T-helper 2 cell treated with Interferon-gamma antibody and Interleukin-4, amounts not matched to agents 5 μg/mL and 100 μg/mL, for 36 hours (primary cell): ENCODE results near the gene RRAS2.

Source experiments
- DNase-seq: peaks from one replicate; pipeline ENCODE4 v3.0.0; 2021; ENCODE audit warnings: low spot score
- H3K27ac Mint-ChIP-seq: one replicate; pipeline ENCODE4 v1.8.0; 2021; ENCODE audit warnings: mild to moderate bottlenecking, mixed read lengths
- H3K27me3 Mint-ChIP-seq: one replicate; pipeline ENCODE4 v1.8.0; 2021; ENCODE audit warnings: low read depth, mixed read lengths
- H3K36me3 Mint-ChIP-seq: one replicate; pipeline ENCODE4 v1.8.0; 2021; ENCODE audit warnings: low read depth, mixed read lengths
- H3K4me1 Mint-ChIP-seq: one replicate; pipeline ENCODE4 v1.8.0; 2021; ENCODE audit warnings: low read depth, mixed read lengths
- H3K4me3 Mint-ChIP-seq: one replicate; pipeline ENCODE4 v1.8.0; 2022; ENCODE audit warnings: mild to moderate bottlenecking, moderate library complexity, mixed read lengths
- H3K9me3 Mint-ChIP-seq: one replicate; pipeline ENCODE4 v1.8.0; 2021; ENCODE audit warnings: mixed read lengths

Gene RRAS2

DNA sequence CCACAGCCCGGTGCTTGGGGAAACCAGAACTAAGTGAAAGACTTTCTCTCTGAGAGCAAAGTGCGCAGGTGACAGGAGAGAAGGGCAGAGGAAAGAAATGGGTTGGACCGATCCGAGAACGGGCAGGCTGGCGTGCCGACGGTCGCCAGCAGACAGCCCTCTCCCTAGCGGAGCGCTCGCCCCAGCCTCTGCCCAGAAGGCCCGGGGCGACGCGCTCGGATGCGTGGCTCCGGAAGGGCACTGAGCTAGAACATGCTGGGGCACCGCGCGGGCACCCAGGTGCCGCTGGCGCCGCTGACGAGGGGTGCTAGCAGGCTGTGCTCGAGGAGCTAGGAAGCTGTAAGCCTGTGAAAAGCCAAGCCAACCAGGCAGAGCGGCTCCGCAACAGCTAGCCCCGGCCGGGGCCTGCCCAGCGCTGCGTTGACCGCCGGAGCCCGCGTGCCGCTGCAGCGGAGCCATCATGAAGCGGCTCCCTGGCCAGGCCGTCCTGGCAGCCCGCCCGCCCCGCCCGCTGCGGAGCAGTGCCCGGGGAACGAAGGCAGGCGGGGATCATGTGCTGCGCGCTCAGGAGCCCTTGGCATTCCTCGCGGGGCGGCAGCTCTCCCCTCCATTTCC is 22.1 kb upstream of the RRAS2 start:
- no peak overlapping the region for H3K27ac Mint-ChIP-seq
- H3K36me3 Mint-ChIP-seq, result no peaks in the 10 kb centered on the region
- H3K4me3 Mint-ChIP-seq, result peak overlapping the region; percentile 71
- H3K4me1 Mint-ChIP-seq, result peaks cover 10% of the 10 kb centered on the region
- no peaks in the 10 kb centered on the region for H3K9me3 Mint-ChIP-seq
- peak; percentile 33 for DNase-seq
- peaks cover 33% of the 10 kb centered on the region for H3K27me3 Mint-ChIP-seq

DNA sequence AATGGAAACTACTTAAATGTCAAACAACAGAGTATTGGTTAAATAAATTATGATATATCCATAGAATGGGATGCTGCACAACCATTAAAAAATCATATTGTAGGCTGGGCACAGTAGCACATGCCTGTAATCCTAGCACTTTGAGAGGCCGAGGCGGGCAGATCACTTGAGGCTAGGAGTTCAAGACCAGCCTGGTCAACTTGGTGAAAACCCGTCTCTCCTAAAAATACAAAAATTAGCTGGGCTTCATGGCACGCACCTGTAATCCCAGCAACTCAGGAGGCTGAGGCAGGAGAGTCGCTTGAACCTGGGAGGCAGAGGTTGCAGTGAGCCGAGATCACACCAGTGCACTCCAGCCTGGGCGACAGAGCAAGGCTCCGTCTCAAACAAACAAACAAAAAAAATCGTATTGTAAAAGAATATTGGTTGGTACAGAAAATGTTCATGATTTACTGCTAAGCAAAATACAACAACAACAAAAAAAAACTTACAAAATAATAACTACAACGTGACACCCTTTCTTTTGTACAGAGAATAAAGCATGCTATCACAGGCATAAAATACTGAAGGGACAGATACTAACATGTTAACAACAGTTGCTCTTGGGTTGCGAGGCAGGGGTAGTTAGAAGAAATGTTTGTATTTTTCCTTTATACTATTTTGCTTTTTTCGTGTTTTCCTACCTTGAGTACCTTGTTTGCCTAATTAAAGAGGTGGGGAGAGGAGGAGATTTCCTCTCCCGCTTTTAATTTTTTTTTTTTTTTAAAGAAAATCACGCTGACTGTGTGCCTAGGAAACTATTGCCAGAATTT is 21.3 kb upstream of the RRAS2 start:
- peaks cover 30% of the 10 kb centered on the region for H3K27me3 Mint-ChIP-seq
- H3K27ac Mint-ChIP-seq, result no peak overlapping the region
- H3K36me3 Mint-ChIP-seq, result no peaks in the 10 kb centered on the region
- DNase-seq, result no peak
- peaks cover 15% of the 10 kb centered on the region for H3K4me1 Mint-ChIP-seq
- peak overlapping the region; percentile 71 for H3K4me3 Mint-ChIP-seq
- no peaks in the 10 kb centered on the region for H3K9me3 Mint-ChIP-seq

DNA sequence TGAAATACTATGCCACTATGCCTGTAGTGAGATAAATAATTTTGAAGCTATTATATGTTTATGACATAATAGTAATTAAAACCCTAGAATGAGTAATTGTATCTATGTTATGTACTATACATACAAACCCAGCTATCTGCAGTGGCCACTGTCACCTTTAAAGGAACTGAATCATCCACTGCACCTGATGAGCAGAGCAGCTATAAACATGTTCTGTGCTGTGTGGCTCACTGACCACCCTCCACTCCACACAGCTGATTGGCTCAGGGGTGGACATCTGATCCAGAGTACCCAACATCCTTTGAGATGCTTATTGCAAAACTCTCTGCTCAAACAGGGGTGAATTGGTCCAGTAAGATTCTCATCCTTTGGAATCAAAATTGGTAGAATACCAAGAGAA is 19.2 kb upstream of the RRAS2 start:
- H3K36me3 Mint-ChIP-seq, result no peaks in the 10 kb centered on the region
- H3K4me1 Mint-ChIP-seq, result peaks cover 25% of the 10 kb centered on the region
- peaks cover 26% of the 10 kb centered on the region for H3K27me3 Mint-ChIP-seq
- DNase-seq, result no peak
- H3K9me3 Mint-ChIP-seq, result no peaks in the 10 kb centered on the region
- H3K4me3 Mint-ChIP-seq, result no peak overlapping the region
- H3K27ac Mint-ChIP-seq, result no peak overlapping the region

DNA sequence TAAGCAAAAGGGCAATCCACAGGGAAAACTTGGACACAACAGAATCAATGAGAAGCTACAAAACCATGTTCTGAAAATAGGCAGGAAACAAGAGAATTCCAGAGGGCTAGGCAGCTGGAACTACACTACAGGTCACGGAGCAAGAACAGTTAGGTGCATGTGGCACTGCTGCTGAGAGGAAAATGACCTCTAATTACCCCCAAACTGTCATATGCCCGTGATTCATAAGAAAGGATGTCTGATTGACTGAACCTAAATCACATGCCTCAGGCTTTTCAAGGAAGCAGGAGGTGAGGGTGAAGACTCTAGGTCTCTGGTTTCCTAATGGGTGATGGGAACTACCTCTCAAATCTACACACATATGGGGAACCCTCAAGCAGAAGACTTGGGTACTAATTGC is 17.9 kb upstream of the RRAS2 start:
- Mint-ChIP-seq H3K27me3 (peaks cover 17% of the 10 kb centered on the region), H3K27ac (no peak overlapping the region), H3K4me1 (peaks cover 25% of the 10 kb centered on the region), H3K4me3 (no peak overlapping the region), H3K9me3 (no peaks in the 10 kb centered on the region), H3K36me3 (no peaks in the 10 kb centered on the region)
- DNase-seq, result no peak

DNA sequence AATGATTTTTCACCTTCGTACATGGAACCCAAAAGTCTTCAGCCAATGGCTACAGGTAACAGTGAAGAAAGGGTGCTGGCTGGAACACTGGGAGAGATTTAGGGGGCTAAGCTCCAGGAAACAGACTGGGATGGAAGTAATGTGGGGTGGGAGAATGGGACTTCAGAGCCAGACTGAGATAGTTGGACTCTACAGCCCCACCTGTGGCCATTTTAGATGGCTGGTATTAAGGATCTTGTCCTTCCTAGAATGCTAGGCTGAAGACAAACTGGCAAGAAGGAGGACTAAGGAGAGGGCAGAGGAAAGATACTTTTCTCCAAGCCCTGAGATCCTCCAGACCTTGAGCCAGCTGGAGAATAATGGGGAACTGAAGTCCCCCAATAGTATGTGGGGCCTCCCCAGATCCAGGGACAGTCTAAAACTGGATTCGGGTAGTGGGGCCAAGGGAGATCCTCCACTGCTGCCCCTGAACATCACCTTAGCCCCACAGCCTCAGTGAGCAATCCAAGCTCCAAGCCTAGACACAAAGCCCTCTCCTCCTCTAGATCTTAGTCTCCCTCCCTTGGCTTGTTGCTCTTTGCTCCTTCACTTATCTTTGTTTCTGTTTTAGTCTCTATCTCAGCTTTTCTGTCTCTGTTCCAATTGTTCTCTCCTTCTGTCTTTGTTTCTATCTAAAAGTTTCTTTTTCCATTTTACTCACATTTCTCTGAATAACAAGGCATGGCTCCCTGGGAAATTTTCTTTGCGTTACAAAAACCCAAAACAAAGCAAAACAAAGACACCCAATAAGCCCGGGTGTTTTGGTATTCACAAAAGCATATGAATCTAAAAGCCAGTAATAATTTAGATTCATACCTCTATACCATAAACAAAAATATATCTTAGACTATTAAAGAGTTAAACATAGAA is 16.2 kb upstream of the RRAS2 start:
- Mint-ChIP-seq H3K27ac (peak overlapping the region; percentile 58), H3K36me3 (no peaks in the 10 kb centered on the region), H3K4me1 (peaks cover 17% of the 10 kb centered on the region), H3K9me3 (no peaks in the 10 kb centered on the region), H3K27me3 (peaks cover 10% of the 10 kb centered on the region), H3K4me3 (peak overlapping the region; percentile 8)
- DNase-seq, result peak; percentile 43

DNA sequence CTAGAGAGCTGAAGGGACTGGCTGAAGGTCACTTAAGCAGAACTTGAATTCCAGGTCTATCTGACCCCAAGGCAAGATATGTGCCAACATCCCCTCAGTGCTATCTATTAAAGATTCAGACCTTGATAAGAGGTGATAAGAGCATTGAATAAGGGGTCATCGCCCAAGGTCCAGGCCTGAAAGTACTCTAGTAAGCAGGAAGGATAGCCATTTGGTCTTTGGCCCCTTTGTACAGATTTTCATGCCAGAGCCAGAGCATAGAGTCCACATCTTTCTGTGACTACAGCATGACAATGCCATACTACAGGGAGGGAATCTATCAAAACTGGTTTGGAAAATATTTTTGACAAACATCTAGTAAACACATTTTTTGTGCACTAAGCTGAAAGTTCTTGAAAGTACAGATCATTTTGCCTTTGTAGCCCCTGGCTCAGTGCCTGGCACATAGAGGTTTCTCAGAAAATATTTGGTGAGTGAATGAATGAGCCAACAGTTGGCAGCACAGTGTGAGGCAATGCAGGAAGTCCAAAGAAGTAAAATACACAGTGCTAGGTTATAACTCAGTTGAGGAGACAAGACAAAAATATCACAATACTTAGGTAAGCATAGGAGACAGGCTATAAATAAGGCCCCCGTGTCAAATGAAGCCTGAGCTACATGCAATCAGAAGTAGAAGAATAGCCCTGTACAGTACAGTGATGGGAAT is 15.1 kb upstream of the RRAS2 start:
- no peaks in the 10 kb centered on the region for H3K9me3 Mint-ChIP-seq
- no peaks in the 10 kb centered on the region for H3K36me3 Mint-ChIP-seq
- H3K27ac Mint-ChIP-seq, result no peak overlapping the region
- peaks cover 24% of the 10 kb centered on the region for H3K4me1 Mint-ChIP-seq
- no peak overlapping the region for H3K4me3 Mint-ChIP-seq
- H3K27me3 Mint-ChIP-seq, result peaks cover 3% of the 10 kb centered on the region
- no peak for DNase-seq

DNA sequence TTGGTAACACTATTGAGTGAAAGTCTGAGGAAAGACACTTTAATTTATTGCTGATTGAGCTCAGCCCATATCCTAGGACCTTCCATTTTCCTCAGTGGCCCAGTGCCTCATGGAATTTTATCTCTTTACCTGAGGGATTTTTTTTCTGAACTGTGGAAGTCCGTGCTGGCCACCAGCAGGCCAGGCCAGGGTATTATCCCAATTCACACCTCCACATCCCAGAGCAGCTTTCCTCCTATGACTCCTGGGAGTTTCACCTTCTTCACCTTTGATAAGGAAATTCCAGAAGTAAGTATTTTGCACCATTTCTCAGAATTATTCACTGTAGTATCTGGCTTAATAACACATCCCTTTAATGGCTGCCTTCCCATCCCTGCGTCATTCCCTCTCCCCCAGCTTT is 13.0 kb upstream of the RRAS2 start:
- H3K4me1 Mint-ChIP-seq, result peaks cover 36% of the 10 kb centered on the region
- no peak overlapping the region for H3K27ac Mint-ChIP-seq
- H3K4me3 Mint-ChIP-seq, result no peak overlapping the region
- H3K9me3 Mint-ChIP-seq, result no peaks in the 10 kb centered on the region
- no peak for DNase-seq
- H3K36me3 Mint-ChIP-seq, result no peaks in the 10 kb centered on the region
- H3K27me3 Mint-ChIP-seq, result no peaks in the 10 kb centered on the region

DNA sequence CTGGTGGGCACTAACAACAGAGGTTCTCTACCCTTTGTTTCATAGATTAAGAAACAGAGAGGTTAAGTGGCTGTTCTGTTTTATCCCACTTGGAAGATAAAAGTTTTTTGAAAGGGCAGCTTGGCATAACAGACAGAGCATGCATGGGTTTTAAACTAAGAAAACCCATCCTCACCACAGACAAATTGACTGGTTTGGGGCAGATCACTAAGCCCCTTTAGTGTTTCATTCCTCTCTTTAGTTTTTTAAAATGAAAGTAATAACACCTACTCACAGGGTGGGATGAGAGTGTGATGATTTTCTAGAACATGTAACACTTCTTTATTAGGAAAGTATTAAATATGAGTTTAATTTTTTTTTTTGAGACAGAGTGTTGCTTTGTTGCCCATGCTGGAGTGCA is 12.3 kb upstream of the RRAS2 start:
- no peaks in the 10 kb centered on the region for H3K9me3 Mint-ChIP-seq
- DNase-seq, result no peak
- H3K4me1 Mint-ChIP-seq, result peaks cover 39% of the 10 kb centered on the region
- no peak overlapping the region for H3K4me3 Mint-ChIP-seq
- no peaks in the 10 kb centered on the region for H3K27me3 Mint-ChIP-seq
- H3K36me3 Mint-ChIP-seq, result no peaks in the 10 kb centered on the region
- no peak overlapping the region for H3K27ac Mint-ChIP-seq

DNA sequence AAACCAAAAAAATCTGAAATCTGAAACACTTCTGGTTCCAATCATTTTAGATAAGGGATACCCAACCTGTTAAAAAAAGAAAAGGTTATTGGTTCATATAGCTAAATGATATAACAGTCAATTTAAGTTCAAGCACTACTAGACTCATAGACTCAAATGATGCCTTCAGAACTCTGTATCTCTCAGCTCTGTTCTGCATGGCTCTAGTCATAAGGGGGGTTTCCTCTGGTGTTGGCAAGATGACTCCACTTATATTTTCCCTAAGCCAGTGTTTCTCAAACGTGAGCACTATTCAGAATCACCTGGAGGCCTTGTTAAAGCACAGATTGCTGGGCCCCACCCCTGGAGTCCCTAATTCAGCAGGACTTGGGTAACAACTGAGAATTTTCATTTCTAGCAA is 11.5 kb upstream of the RRAS2 start:
- H3K4me3 Mint-ChIP-seq, result no peak overlapping the region
- DNase-seq, result no peak
- peaks cover 38% of the 10 kb centered on the region for H3K4me1 Mint-ChIP-seq
- H3K27ac Mint-ChIP-seq, result no peak overlapping the region
- H3K27me3 Mint-ChIP-seq, result no peaks in the 10 kb centered on the region
- H3K9me3 Mint-ChIP-seq, result no peaks in the 10 kb centered on the region
- no peaks in the 10 kb centered on the region for H3K36me3 Mint-ChIP-seq

DNA sequence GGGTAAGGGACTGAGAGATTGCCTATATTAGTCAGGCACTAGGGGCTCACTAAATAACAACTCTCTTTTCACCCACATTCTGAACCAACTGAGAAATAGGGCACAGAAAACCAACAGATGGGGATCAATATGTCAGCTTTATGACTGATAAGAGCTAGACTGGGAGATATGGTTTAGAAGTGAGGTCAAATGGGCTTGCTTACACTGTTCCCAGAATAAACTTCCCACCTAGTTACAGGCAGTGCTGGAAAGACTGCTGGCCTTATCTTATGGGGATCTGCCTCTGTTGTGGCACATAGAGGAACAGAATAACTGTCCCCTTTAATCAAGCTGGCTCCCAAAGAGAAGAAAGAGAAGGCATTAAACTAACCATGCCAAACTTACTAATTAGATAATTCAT is 10.6 kb upstream of the RRAS2 start:
- no peak overlapping the region for H3K27ac Mint-ChIP-seq

DNA sequence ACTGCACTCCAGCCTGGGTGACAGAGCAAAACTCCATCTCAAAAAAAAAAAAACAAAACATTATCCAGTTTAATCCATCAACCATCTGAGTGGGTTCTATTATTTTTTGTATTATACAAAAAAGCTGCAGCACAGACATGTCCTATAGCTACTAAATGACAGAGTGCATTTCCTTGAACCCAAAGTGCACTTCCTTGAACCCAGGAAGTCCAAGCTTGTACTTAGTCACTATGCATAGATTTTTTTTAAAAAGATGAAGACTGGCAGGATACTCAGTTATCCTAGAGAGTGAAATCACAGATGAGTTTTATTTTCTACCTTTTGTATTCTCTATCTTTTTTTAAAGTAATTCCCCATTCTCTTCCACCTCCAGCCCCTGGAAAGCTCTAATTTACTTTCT is 8.0 kb upstream of the RRAS2 start:
- H3K4me3 Mint-ChIP-seq, result no peak overlapping the region
- no peak overlapping the region for H3K27ac Mint-ChIP-seq
- H3K9me3 Mint-ChIP-seq, result no peaks in the 10 kb centered on the region
- no peaks in the 10 kb centered on the region for H3K36me3 Mint-ChIP-seq
- DNase-seq, result no peak
- H3K27me3 Mint-ChIP-seq, result no peaks in the 10 kb centered on the region
- peaks cover 33% of the 10 kb centered on the region for H3K4me1 Mint-ChIP-seq

More for the DNA sequence above, 10.6 kb upstream of the RRAS2 start:
- Mint-ChIP-seq H3K36me3 (no peaks in the 10 kb centered on the region), H3K9me3 (no peaks in the 10 kb centered on the region), H3K27me3 (no peaks in the 10 kb centered on the region), H3K4me3 (no peak overlapping the region), H3K4me1 (peaks cover 32% of the 10 kb centered on the region)
- DNase-seq, result no peak

DNA sequence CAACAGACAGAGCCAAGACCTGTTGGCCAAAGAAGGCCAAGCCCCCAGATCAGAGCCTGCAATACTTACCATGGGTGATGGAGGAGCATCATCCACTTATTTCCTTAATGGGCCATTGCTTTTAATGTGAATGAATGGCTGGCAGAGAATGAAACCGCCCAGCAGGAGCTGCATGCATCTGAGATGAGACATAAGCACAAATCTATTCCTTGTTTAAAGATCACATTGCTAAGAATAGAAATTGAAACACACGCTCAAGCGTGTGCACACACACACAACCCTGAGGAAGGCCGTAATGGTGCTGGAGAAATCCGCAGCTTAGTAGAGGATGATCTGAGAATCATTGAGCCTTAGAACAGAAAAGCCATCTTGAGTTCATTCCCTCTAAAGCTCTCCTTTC is 5.3 kb upstream of the RRAS2 start:
- Mint-ChIP-seq H3K4me3 (no peak overlapping the region), H3K27me3 (peaks cover 14% of the 10 kb centered on the region), H3K27ac (no peak overlapping the region), H3K36me3 (no peaks in the 10 kb centered on the region), H3K4me1 (peaks cover 38% of the 10 kb centered on the region), H3K9me3 (no peaks in the 10 kb centered on the region)
- no peak for DNase-seq

DNA sequence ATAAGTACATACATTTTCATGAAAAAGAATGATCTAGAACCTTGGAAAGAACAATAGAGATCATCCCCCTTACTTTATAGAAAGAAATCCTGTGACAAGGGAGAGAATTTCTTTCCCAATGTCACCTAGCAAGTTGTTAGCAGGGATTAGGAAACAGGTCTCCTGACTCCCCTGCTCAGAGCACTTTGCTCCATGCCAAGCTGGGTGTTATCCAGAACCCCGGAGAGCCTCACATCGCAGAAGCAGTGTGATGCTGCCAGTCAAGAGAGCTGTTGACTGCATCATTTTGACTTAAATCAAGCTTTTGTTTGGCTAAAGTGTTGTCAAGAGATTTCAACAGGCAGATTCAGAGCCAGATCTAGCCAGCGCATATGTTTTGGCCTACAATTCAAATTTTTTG is 3.6 kb upstream of the RRAS2 start:
- H3K4me1 Mint-ChIP-seq, result peaks cover 30% of the 10 kb centered on the region
- peaks cover 16% of the 10 kb centered on the region for H3K27me3 Mint-ChIP-seq
- no peaks in the 10 kb centered on the region for H3K36me3 Mint-ChIP-seq
- H3K4me3 Mint-ChIP-seq, result no peak overlapping the region
- H3K9me3 Mint-ChIP-seq, result no peaks in the 10 kb centered on the region
- no peak for DNase-seq
- H3K27ac Mint-ChIP-seq, result no peak overlapping the region
